GM12872 (cell line): Measurements from ENCODE around the gene TSR1.

ENCODE experiments used
- CTCF ChIP-seq: IDR thresholded peaks from 3 replicates; pipeline ENCODE4 v1.5.1; 2011; ENCODE audit warnings: low read depth, mild to moderate bottlenecking, low read length, moderate library complexity; ENCODE audit not compliant: insufficient read depth

TSR1 gene

GRCh38 chr17:2379489-2380225, 43.4 kb upstream of the TSR1 start:
- no peak for TF ChIP-seq CTCF

- no peak for TF ChIP-seq CTCF
These were observed 42.6 kb upstream of the TSR1 start for GRCh38 chr17:2378905-2379304.

- TF ChIP-seq CTCF, result no peak
These were observed 41.4 kb upstream of the TSR1 start for GRCh38 chr17:2377659-2378058.

GRCh38 chr17:2376107-2376506, 39.9 kb upstream of the TSR1 start:
- no peak for TF ChIP-seq CTCF

GRCh38 chr17:2375406-2375805, 39.1 kb upstream of the TSR1 start:
- no peak for TF ChIP-seq CTCF

GRCh38 chr17:2374549-2375285, 38.5 kb upstream of the TSR1 start:
- TF ChIP-seq CTCF, result no peak

GRCh38 chr17:2373179-2373578, 36.9 kb upstream of the TSR1 start:
- TF ChIP-seq CTCF, result no peak
